Measurements from ENCODE around the gene P2RX3. TPM values are rescaled to one million over a fixed set of nuclear protein-coding genes. Genes with fewer than 3 reads are reported as not detected.

The P2RX3 gene
- polyA plus RNA-seq, 1 experiment, result not detected

- H3K27me3 ChIP-seq (ENCODE audit: control insufficient read depth, insufficient read depth, low read length), result no peaks in the 10 kb centered on the region
- ChIA-PET POLR2A (no interaction called here), CTCF (no interaction called here)
- no peak overlapping the region for H3K27ac ChIP-seq (ENCODE audit: low read depth, low read length)
- H3K4me3 ChIP-seq (ENCODE audit: low read depth, low read length), result no peak overlapping the region
- TF ChIP-seq CTCF (IDR thresholded peaks at IDR 0.05; ENCODE audit: low read depth, low read length), result no peak
- peaks cover 16% of the 10 kb centered on the region for H3K9me3 ChIP-seq (ENCODE audit: control insufficient read depth, insufficient read depth, low read length)
- no peak for DNase-seq (ENCODE audit: low read depth, low spot score)
Observed at GRCh38 chr11:57297221-57297620, 40.9 kb upstream of the P2RX3 start.

GRCh38 chr11:57299150-57299737 is 38.9 kb upstream of the P2RX3 start:
- POLR2A ChIA-PET, result no interaction called here

GRCh38 chr11:57300785-57301184 is 37.4 kb upstream of the P2RX3 start:
- POLR2A ChIA-PET, result interaction anchor here (0.5 kb wide), 1 partner anchor 21 kb away, joined by 7 read pairs; no protein-coding TSS in a partner anchor
- H3K4me3 ChIP-seq (ENCODE audit: low read depth, low read length), result no peak overlapping the region
- TF ChIP-seq CTCF (IDR thresholded peaks at IDR 0.05; ENCODE audit: low read depth, low read length), result no peak
- H3K9me3 ChIP-seq (ENCODE audit: control insufficient read depth, insufficient read depth, low read length), result peaks cover 16% of the 10 kb centered on the region
- H3K27ac ChIP-seq (ENCODE audit: low read depth, low read length), result no peak overlapping the region
- CTCF ChIA-PET, result no interaction called here
- DNase-seq (ENCODE audit: low read depth, low spot score), result no peak
- no peaks in the 10 kb centered on the region for H3K27me3 ChIP-seq (ENCODE audit: control insufficient read depth, insufficient read depth, low read length)

More at GRCh38 chr11:57299150-57299737, 38.9 kb upstream of the P2RX3 start:
- no peak for DNase-seq (ENCODE audit: low read depth, low spot score)
- no peak for TF ChIP-seq CTCF (IDR thresholded peaks at IDR 0.05; ENCODE audit: low read depth, low read length)
- CTCF ChIA-PET, result no interaction called here
- peaks cover 16% of the 10 kb centered on the region for H3K9me3 ChIP-seq (ENCODE audit: control insufficient read depth, insufficient read depth, low read length)
- H3K27ac ChIP-seq (ENCODE audit: low read depth, low read length), result no peak overlapping the region
- no peaks in the 10 kb centered on the region for H3K27me3 ChIP-seq (ENCODE audit: control insufficient read depth, insufficient read depth, low read length)
- no peak overlapping the region for H3K4me3 ChIP-seq (ENCODE audit: low read depth, low read length)

GRCh38 chr11:57301711-57302423 is 36.3 kb upstream of the P2RX3 start:
- POLR2A ChIA-PET, result interaction anchor here (0.5 kb wide), 1 partner anchor 20 kb away, joined by 7 read pairs; no protein-coding TSS in a partner anchor
- CTCF ChIA-PET, result no interaction called here
- no peak for DNase-seq (ENCODE audit: low read depth, low spot score)
- Histone ChIP-seq H3K9me3 (ENCODE audit: control insufficient read depth, insufficient read depth, low read length) (peaks cover 16% of the 10 kb centered on the region), H3K4me3 (ENCODE audit: low read depth, low read length) (no peak overlapping the region), H3K27ac (ENCODE audit: low read depth, low read length) (no peak overlapping the region), H3K27me3 (ENCODE audit: control insufficient read depth, insufficient read depth, low read length) (no peaks in the 10 kb centered on the region)
- no peak for TF ChIP-seq CTCF (IDR thresholded peaks at IDR 0.05; ENCODE audit: low read depth, low read length)

- Histone ChIP-seq H3K9me3 (ENCODE audit: control insufficient read depth, insufficient read depth, low read length) (peaks cover 16% of the 10 kb centered on the region), H3K27ac (ENCODE audit: low read depth, low read length) (no peak overlapping the region), H3K27me3 (ENCODE audit: control insufficient read depth, insufficient read depth, low read length) (no peaks in the 10 kb centered on the region), H3K4me3 (ENCODE audit: low read depth, low read length) (no peak overlapping the region)
- DNase-seq (ENCODE audit: low read depth, low spot score), result no peak
- TF ChIP-seq CTCF (IDR thresholded peaks at IDR 0.05; ENCODE audit: low read depth, low read length), result no peak
- ChIA-PET CTCF (no interaction called here), POLR2A (interaction anchor here (1.2 kb wide), 1 partner anchor 8 kb away, joined by 5 read pairs; no protein-coding TSS in a partner anchor)
Observed at GRCh38 chr11:57302489-57302888, 35.7 kb upstream of the P2RX3 start.
